UCSD-AML1 (cell line): Measurements from ENCODE around the gene C17orf75.

Experiments
- DNase-seq: peaks from one replicate; lab custom pipeline; 2025; ENCODE audit not compliant: unreplicated experiment; lab: John Stamatoyannopoulos, UW

The C17orf75 gene

GRCh38 chr17:32307658-32308057 is 34.3 kb downstream of the C17orf75 start:
- peak; percentile 29 for DNase-seq

DNA sequence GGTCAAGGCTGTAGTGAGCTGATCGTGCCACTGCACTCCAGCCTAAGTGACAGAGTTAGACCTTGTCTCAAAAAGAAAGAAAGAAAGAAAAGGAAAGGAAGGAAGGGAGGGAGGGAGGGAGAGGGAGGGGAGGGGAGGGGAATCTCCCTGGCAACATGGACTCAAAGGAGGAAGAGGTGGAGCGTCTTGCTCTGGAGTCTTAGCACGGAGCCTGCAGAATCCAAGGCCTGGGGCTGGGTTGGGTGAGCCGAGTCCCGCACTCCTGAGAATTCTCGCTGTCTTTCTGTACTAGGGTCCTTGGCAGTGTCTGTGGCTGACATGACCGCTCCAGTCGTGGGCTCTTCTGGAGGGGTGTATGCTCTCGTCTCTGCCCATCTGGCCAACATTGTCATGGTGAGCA is 36.9 kb downstream of the C17orf75 start:
- no peak for DNase-seq

- DNase-seq: no peak
Observed at GRCh38 chr17:32303781-32304288, 38.1 kb downstream of the C17orf75 start.

DNA sequence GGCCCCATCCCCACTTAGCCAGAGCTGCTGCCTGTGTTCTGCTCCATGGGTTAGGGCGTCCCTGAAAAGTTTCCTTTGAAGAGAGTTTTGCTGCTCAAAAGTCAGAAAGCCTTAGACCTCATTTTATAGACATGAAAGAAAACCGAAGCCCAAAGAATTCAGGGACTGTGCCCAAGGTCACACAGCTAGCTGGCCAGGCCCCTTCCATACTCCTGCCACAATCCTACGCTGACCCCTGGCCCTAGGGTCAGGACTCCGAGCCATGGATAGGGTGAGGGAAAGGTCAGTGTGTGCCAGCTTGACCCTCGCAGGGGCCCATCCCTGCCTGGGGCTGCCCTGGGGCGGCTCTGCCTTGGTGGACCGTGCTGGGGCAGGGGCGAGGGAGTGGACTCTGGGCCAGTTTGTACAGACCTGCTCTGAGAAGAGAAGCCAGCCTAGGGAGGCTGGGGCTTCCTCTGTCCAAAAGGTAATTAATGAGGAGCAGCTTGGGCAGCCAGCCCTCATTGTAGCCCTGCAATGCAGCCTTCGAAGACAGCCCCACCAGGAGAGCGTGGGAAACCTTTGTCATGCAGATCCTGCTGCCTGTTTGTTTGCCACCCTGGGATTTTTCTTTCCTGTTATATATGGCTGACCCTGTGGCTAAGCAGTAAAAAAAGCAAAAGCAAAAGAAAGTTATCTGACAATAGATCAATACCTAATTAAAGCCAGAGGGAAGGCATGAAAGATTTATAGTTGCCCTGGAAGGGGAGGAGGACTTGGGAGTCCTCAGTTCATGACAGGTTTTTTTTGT is 38.9 kb downstream of the C17orf75 start:
- DNase-seq: no peak

GRCh38 chr17:32302037-32302436 is 39.9 kb downstream of the C17orf75 start:
- no peak for DNase-seq

DNA sequence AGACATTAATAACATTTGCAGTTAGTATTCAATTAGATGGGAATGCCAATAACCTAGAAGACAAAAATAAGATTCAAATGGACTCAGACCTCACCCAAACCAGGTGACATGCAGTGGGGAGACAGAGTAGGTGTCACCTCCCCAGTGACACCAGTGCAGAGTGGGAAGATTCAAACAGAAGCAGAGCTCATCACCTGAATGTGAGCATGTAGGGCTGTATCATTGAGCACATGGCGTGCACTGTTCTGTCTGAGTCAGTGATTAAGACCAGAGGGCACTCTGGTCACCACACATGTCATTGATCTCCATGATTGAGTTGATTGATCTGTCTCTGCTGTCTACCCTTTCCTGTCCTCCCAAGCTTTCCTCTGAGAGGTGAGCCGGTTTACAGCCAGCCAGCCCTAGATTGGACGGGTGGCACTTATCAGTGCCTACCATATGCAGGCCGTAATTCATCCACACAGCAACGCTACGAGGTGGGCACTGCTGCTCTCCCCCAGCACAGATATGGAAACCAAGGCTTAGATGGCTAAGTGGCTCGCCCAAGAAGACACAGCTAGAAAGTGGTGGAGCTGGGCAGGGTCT is 42.3 kb downstream of the C17orf75 start:
- no peak for DNase-seq

DNA sequence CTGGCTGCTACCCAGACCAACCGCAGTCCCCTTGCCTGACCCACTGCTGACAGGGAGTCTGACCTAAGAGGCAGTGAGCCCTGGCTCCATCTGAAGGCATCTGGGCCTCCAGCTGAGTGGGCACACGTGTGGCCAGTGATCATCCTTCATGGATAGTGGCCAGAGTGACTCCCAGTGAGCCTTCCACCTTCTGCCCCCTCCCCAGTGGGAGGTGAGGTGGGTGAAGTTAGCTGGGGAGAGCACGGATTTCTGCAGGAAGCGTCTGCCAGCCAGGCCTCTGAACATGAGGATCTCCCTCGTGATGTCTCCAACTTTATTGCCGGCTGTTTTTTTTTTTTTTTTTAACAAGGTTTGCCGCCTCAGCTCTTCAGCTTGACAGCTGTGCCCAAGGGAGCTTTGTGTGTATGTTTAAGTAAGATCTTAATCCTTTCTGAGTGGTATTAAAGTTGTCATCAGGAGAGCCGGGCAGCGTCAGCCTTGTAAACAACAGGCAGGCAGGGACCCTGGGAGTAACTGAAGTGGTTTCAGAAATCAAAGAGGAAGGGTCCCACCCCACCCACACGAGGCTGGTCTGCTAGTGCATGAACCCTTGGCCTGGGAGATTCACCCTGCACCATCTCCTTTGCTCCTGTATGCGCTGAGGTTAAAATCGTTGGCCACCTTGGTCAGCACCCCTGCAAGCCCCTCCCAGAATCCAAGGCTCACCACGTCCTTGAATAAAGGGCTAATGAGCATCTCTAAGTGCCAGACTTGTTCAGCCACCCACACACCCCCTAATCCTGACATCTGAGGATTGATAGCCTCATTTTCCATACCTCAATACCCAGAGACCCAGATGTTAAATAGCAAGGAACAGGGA is 43.0 kb downstream of the C17orf75 start:
- no peak for DNase-seq

DNA sequence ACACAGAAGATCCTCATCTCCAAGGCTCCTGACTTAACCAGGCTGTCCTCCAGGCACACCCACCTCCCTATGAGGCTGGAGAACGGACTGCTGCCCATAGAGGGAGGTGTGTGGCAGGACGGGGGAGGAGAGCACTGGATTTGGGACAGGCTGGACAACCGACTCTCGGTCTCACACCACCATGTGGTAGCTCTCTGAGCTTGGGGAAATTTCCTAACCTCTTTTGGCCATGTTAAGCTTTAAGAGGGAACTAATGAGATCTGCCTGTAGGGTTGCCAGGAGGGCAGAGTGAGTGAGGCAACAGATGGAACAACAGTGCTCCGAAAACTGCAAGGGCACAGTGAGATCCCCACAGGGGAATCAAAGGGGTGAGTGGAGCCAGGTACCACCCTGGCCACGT is 43.7 kb downstream of the C17orf75 start:
- no peak for DNase-seq

DNA sequence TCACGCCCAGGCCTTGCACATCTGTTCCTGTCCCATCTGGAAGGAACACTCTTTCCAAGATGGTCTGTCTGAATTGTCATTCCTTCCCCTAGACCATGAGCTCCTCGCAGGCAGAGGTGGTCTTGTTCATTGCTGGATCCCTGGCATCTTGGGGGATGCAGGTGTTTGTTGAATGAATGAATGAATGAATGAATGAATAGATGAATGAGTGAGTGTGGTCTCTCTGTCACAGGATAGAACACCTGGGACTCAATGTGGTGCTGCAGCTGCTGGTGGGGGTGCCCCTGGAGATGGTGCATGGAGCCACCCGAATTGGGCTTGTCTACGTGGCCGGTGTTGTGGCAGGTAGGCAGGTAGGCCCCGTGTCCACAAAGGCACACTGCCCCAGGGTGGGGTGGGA is 44.1 kb downstream of the C17orf75 start:
- no peak for DNase-seq

- no peak for DNase-seq
Observed at GRCh38 chr17:32297424-32297823, 44.5 kb downstream of the C17orf75 start.

- DNase-seq: no peak
Observed at GRCh38 chr17:32292094-32292493, 49.9 kb downstream of the C17orf75 start.

- no peak for DNase-seq
Observed at GRCh38 chr17:32289471-32290070, 52.4 kb downstream of the C17orf75 start.

DNA sequence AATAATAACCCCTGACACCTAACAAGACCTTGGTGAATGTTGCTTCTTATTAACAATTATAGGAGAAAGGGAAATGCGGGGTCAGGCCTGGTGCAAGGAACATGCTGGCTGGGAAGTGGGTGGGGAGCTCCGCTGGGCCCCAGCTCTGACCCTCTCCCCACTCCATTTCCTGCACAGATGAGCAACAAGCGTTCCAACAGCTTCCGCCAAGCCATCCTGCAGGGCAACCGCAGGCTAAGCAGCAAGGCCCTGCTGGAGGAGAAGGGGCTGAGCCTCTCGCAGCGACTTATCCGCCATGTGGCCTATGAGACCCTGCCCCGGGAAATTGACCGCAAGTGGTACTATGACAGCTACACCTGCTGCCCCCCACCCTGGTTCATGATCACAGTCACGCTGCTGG is 53.4 kb downstream of the C17orf75 start:
- peak; percentile 83 for DNase-seq

GRCh38 chr17:32287804-32288511 is 54.0 kb downstream of the C17orf75 start:
- no peak for DNase-seq

DNA sequence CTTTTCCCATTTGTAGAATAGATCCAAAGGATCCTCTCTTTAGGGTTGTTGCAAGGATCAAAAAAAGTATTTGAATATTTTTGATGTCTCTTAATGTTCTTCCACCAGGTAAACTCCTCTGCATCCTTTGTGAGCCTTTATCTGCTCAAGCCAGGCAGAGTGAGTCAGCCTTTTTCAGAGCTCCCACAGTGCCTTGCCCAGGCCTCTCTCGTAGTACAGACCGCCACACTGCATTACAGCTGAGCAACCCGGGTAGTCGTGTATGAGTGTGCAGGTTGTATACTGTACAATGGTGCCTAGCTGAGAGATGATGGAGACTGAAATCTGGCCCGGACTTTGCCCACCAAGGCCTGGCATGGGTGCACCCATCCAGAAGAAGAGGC is 55.5 kb downstream of the C17orf75 start:
- peak; percentile 60 for DNase-seq

DNA sequence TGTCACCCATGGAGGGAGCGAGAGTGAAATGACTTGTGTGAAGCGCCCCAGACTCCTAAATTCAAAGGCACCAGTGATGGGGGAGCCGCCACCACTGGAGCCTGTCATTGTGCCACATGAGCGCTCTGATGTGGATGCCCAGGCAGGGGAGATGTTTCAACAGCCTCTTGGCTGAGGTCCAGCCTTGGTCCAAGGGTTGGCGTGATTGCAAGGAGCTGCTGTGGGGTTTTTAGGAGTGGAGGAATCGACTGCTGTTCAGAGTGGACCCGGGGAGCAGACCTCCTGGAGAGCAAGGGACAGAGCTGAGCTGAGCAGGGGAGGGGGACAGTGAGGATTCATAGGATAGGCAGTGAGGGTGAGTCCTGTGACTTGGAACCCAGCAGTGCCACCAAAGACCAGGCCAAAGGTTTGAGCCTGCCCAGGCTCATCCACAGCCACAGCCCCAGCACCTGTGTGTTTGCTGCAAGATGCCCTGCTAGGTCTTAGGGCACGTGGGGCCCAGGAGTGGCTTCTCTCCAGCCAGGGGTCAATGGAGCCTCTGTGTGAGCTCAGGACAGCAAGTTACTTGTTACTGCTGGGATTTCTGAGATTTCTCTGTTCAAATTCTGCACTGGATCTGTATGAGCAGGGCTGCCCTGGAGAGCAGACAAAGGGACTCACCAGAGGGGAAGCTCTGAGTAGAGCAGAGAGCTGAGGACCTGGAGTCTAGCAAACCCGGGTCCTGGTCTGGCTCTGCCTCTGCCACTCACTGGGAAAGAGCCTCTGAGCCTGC is 56.0 kb downstream of the C17orf75 start:
- DNase-seq: no peak

- peak; percentile 29 for DNase-seq
Observed at GRCh38 chr17:32285306-32285705, 56.7 kb downstream of the C17orf75 start.

- DNase-seq: no peak
Observed at GRCh38 chr17:32283745-32284201, 58.2 kb downstream of the C17orf75 start.

DNA sequence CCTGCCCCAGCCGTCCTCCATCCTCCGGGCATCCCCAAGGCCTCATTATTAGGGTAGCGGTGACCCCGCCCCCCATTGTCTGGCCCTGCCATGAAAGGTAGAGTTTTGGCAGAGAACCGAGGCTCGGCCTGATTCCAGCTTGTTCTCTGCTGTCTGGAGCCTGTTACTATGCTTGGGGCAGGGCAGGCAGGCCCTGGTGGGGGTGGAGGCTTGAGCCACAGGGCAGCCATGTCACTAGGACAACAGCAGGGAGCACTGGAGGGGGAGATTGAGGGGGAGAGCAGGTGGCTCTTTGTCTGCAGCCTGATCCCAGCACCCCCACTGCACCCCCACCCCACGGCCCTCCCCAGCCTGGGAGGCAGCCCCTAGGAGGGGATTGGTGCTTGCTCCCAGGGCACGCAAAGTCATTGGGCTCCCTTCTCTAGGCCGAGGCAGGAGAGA is 60.9 kb downstream of the C17orf75 start:
- no peak for DNase-seq
